NCI-H748 treated with DMSO at 0.1 percent for 48 hours (cell line): ENCODE data around the gene C2orf92.

Experiments
- DNase-seq: peaks from one replicate; lab custom pipeline; 2025; lab: John Stamatoyannopoulos, UW

C2orf92 gene

DNA sequence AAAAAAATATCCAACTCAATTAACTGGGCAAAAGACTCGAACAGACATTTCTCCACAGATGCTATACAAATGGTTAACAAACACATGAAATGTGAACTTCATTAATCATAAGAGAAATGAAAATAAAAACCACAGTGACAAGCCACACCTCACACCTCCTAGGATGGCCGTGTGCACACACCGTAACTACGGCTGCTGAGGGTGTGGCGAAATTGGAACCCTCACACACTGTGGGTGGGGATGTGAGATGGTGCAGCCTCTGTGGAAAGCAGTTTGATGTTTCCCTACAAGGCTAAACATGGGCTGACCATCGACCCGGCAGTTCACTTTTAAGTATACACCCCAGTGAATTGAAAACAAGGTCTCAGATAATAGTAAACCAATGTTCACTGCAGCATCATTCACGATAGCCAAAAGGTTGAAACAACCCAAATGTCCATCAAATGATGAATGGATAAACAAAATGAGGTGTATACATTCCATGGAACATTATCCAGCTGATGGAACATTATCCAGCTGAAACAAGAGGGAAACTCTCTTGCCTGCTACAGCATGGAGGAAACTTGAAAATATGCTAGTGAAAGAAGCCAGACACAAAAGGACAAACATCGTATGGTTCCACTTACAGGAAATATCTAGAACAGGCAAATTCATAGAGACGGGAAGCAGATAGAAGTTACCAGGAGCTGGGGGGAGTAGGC lies 76.1 kb downstream of the C2orf92 start:
- DNase-seq: no peak

DNA sequence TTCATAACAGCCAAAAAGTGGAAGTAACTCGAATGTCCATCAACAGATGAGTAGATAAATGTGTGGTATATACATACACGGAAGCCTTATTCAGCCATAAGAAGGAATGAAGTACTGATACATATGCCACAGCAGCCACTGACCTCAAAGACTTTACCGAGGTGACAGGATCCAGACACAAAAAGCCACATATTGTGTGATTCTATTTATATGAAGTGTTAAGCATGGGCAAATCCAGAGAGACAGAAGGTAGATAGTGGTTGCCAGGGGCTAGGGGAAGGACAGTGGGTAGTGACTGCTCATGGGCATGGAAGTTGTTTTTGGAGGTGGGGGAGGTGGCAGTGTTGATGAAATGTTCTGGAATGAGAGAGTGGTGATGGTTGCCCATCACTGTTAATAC lies 77.8 kb downstream of the C2orf92 start:
- no peak for DNase-seq

- no peak for DNase-seq
Measured at GRCh38 chr2:97747716-97748115, 78.2 kb downstream of the C2orf92 start.

- DNase-seq: no peak
Measured at GRCh38 chr2:97749581-97749980, 80.1 kb downstream of the C2orf92 start.

GRCh38 chr2:97750017-97750416 lies 80.5 kb downstream of the C2orf92 start:
- DNase-seq: no peak

DNA sequence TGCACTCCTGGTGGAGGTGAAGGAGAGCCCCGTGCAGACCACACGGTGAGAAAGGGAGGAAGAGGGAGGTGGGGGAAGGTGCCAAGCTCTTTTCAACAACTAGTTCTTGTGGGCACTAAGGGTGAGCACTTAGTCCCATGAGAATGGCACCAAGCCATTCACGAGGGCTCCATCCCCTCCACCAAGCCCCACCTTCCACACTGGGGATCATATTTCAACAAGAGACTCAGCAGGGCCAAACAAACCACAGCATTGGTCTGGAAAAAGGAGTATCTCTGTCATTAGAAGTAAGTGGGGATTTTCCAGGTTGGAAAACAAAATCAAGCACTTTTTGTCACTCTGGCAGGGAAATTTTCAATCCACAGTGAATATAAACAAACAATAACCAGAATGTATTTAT lies 82.2 kb downstream of the C2orf92 start:
- DNase-seq: peak; percentile 4
